T follicular helper cell (primary cell): Measurements from ENCODE around the gene ZMYM4.
A peak's percentile ranks its signal among the peaks of the same experiment; 100 is the strongest.

ENCODE experiments used
- DNase-seq: peaks from one replicate; pipeline ENCODE4 v3.0.0-alpha.2; 2020; ENCODE audit warnings: low read depth

Gene ZMYM4

GRCh38 chr1:35406103-35406502, 137.6 kb downstream of the ZMYM4 start:
- DNase-seq = no peak

- DNase-seq = no peak
Measured at GRCh38 chr1:35407743-35408142, 139.2 kb downstream of the ZMYM4 start.

GRCh38 chr1:35408925-35409324, 140.4 kb downstream of the ZMYM4 start:
- DNase-seq = no peak

DNA sequence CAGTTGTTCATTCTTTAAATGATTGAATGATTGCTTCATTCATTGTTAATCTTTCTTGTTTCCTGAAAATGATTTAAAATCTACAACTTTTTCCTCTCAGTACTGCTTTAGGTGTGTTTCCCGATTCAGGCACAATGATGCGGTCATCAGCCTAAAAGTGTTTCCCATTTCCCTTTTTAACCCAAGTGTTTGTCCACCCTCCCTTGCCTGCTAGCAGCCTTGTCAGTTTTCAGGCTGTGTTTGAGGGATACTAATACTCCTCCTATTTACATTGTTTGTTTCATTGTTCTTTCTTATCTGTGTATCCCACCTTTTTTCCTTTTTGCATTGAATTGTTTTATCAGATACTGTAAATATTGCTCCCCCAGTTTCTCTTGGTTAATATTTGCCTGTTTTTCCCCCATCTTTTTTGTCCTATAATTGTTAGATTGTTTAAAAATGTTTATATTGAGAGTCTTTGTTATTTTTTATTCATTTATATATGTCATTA, 157.6 kb downstream of the ZMYM4 start:
- no peak for DNase-seq

- DNase-seq = no peak
Measured at GRCh38 chr1:35428360-35428759, 159.9 kb downstream of the ZMYM4 start.

- no peak for DNase-seq
Measured at GRCh38 chr1:35430762-35431161, 162.3 kb downstream of the ZMYM4 start.

- no peak for DNase-seq
Measured at GRCh38 chr1:35431173-35431599, 162.7 kb downstream of the ZMYM4 start.

GRCh38 chr1:35432231-35432630, 163.7 kb downstream of the ZMYM4 start:
- no peak for DNase-seq

DNA sequence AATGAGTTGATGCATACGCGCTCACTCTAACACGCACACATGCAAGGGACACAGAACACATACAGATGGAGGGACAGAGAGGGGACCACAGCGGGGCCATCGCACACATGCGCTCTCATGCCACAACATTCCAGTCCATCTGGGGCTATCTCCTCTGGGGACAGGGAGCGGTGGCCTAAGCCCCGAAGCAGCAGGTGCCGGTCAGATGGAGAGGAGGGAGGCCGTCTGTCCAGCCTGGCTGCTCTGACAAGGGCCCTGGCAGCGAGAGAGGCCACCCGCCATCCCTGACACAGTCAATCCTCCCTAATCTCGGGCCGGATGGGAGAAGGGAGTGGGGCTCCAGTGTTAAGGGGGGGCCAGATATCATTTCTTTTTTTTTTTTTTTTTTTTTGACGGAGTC, 165.2 kb downstream of the ZMYM4 start:
- no peak for DNase-seq

DNA sequence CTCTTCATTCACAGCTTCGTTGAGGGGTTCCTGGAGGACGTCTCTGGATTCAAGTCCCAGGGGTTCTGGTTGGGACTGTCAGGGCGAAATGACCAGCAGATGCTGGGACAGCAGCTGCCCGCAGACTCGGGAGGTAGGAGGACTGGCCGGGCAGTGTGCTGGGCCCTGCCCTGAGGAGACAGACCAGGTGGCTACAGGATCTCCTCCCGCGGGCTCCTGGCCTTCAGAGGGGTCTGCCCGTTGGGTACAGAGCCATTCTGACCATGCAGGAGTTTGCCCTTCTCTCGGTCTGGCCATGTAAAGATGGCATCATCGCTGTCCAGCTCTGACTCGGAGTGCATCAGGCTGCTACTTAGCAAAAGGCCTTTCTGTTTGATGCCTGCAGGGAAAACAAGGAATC, 166.2 kb downstream of the ZMYM4 start:
- DNase-seq = no peak

- DNase-seq = no peak
Measured at GRCh38 chr1:35436078-35436477, 167.6 kb downstream of the ZMYM4 start.

DNA sequence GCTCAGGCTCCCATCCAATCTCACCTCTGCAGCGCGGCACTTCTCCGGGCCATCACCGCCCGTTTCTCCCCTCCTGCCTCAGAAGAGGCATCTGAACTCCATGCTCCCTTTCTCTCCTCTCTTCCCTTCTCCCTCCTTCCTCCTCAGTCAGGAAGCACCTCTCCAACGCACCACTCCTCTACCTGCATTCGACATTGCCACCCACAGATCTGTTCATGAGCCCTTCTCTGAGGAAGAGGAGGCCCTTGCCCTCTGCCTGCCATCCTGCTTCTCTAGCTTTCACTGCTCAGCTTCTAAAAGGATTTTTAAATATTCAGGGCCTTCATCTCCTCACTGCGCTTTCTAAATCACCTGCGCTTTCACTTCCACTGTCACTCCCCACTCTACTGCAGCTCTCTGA, 168.7 kb downstream of the ZMYM4 start:
- no peak for DNase-seq

DNA sequence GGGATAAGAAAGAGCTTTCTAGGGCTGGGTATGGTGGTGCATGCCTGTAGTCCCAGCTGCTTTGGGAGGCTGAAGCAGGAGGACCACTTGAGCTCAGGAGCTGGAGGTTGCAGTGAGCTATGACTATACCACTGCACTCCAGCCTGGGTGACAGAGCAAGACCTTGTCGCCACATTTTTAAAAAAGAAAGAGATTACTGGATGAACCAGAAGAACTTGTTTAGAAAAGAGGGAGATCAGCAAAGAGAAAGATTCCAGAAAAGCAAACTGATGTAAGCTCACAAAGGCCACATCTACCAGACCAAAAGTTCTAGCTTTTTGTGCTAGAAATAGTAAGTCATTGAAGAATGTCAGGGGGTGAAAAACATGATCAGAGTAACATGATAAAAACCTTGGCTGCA, 171.1 kb downstream of the ZMYM4 start:
- no peak for DNase-seq

DNA sequence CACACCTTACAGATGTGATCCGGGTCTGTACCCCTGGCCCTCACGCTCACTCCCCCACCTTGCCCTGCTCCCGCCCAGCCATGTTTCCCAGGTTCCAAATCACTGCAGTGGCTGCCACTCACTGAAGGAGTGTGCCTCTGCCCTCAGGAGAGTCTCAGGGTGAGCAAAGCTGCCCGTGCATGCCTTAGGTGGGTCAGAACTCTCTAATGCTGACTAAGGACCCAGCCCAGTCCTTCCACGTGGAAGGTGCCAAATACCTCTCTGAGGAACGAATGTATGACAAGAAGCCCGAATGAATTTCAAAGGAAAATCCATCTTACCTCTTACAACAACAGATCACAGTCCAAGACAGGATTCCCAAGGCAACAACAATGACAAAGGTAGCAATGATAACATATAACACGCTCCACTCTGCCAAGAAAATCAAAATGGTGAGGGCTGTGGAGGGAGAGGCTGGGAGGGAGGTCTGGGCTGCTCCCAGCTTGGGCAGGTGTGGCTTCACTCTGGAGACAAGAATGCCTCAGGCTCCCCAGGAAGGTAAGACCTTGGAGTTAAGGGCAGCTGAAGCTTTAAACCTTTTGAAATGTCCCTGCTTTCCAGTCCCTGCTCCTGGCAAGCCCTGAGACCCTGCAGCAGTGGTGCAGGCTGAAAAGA, 173.5 kb downstream of the ZMYM4 start:
- DNase-seq = no peak

DNA sequence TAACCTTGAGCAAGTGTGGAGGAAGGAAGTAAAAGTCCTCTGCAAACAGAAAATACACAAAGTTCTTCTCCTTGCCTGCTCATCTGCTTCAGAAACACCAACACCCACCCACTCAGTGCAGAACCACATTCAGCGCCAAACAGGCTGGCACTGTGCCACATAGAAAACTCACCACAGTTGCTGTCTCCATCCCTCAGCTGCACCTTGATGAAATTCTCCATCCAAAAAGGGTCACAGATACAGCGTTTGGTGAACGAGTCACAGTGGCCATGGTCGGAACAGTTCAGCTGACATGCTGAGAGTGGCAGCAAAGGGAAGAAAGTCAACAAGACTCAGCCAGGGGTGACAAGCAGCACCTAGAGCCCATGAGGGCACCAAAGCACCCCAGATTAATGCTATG, 174.2 kb downstream of the ZMYM4 start:
- DNase-seq = no peak

GRCh38 chr1:35443768-35444518, 175.4 kb downstream of the ZMYM4 start:
- DNase-seq = no peak

DNA sequence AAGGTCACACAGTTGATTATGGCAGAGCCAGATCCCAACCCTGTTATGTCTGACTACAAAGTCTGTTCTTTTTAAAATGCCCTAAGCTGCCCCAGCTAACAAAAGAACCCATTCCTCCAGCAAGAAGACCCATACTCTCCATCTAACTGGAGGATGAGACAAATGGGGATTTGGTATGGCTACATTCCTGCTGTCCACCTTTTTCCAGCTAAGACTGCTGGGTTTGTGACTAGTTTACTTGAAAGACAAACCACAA, 175.9 kb downstream of the ZMYM4 start:
- no peak for DNase-seq

DNA sequence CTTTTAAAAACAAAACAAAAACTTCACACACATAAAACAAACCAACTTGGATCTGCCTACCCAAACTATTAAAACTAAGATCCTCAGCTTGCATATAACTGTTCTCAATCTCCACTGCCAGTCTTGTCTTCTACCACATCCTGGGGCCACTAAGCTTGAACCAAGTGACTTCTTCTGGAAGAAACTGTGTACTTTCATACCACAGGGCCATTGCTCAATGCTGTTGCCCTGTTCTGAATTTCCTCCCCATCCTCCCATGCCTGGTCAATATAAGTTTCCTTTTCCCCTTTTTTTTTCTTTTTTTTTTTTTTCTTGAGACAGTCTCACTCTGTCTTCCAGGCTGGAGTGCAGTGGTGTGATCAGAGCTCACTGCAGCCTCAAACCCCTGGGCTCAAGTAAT, 178.8 kb downstream of the ZMYM4 start:
- no peak for DNase-seq

DNA sequence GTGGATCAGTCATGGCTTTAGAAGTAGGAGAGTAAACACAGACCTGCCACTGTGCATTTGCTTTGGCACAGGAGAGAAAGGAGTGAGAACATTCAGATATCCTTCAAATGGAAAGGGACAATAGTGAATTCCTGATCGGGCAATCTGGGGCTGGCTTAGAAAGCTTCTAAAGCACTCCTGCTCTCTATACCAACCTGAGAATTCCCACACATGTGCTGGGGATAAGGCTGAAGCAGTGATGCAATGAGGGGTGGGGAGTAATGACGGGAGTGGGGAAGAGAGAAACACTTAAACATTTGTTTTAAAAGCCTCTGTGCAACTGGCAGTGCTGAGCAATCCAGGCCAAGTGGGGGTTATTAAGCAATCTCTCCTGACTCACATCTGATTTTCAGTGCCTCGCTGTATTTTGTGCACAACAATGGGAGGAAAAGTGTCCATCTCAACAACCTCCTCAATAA, 179.9 kb downstream of the ZMYM4 start:
- no peak for DNase-seq

DNA sequence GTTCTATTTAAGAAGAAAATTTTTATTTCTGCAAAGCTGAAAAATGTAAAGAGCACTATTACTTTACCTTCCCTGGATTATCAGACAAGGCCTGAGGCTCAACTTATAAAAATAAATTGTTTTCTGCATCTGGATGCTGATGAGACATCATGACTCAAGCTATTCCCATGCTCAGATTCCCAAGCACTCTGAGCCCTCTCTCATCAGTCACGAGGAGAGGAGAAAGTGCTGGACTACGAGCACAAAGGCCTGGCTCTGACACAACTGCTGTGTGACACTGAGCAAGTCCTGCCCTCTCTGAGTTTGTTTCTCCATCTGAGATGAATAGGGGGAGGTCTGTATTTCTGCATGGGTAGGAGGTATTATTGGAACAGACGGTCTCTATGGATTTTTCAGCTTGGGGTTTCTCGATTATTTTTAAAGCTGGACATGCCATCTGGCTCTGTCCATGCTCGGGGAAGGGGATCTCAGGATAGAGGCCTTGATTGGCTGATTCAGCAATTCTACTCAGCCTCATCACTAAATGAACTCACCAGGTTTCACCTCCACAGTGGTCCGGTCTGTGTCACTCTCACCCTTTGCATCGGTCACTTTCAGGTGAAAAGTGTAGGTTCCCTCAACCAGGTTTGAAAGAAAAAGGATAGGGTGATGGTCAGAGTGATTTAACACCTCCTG, 181.0 kb downstream of the ZMYM4 start:
- no peak for DNase-seq

DNA sequence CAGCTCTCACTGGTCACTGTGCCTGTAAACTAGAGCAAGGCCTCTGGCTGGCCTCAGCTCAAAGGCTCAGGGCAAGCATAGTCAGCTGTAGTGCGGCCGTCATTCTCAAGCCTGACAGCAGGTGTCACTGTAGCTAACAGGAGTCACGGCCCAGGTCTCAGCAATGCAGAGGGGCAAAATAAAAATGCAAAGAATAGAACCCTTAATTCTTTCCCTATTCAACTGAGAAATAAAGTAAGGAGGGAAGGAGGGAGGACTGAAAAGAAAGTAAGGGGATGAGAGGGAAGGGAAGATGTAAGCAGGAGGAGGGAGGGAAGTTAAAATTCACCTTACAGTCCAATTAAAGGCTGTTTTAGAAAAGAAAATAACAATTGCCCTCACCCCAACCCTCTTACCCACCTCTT, 182.6 kb downstream of the ZMYM4 start:
- peak; percentile 64 for DNase-seq

DNA sequence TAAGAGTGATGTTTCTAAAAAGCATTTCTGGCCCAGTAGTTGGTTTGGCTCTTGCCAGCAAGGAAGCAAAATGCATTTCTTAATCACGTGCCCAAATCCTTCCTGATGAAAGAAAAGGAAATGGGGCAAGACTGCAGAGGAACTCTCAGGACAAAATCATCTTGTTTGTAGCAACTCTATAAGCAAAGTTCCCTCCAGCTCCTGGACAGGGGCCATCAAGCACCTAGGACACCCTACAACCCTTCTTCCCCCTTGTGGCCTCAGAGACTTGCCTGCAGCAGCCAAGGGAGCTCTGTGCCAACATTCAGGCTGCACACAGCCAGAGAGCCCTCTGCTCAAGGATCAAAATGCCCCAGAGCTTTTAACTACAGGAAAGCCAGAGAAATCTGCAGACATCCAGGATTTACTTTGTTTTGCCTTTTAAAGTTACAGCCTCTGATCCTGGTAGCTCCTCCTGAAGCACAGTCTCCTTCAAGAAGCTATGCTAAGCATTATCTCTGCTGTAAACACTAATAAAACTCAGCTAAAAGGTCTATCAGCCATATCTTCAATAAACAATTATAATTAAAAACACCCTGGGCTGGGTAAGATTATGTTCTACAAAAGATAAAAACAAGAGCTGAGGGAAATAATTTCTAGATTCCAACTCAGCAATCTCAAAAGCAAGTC, 183.7 kb downstream of the ZMYM4 start:
- no peak for DNase-seq

- DNase-seq = no peak
Measured at GRCh38 chr1:35453031-35453430, 184.5 kb downstream of the ZMYM4 start.
